Liver (tissue), 3 donors: ENCODE data around the gene AMZ1.

ENCODE experiments used
- EGR1 ChIP-seq, 2 donors: IDR thresholded peaks; 2 replicates each; pipeline ENCODE4 v1.6.1; 2016 to 2018; ENCODE audit warnings: antibody characterized with exemption in 2 of 2, low read depth in 2 of 2
- RAD21 ChIP-seq, 2 donors: IDR thresholded peaks; 2 replicates each; pipeline ENCODE4 v1.6.1; 2016; ENCODE audit warnings: antibody characterized with exemption in 2 of 2, mild to moderate bottlenecking in 2 of 2
- RXRA ChIP-seq, 2 donors: IDR thresholded peaks; 2 replicates each; pipeline ENCODE4 v1.6.1; 2017 to 2018; ENCODE audit warnings: antibody characterized with exemption in 2 of 2, mild to moderate bottlenecking in 1 of 2
- YY1 ChIP-seq: IDR thresholded peaks from 2 replicates; pipeline ENCODE4 v1.6.1; 2016; ENCODE audit warnings: antibody characterized with exemption, mild to moderate bottlenecking
- TF ChIP-seq, protein P1 (sequence below): IDR thresholded peaks from 2 replicates; pipeline ENCODE4 v1.6.1; 2016; ENCODE audit warnings: antibody characterized with exemption
- TF ChIP-seq, protein P2 (sequence below): fragments of 150-350 bp; IDR thresholded peaks from 2 replicates; pipeline ENCODE4 v1.5.1; 2017; ENCODE audit warnings: improper control_type of control experiment, low read depth, low read length; ENCODE audit not compliant: missing input control
- donor health status: healthy.
- donor health status: healthy.

DNA sequence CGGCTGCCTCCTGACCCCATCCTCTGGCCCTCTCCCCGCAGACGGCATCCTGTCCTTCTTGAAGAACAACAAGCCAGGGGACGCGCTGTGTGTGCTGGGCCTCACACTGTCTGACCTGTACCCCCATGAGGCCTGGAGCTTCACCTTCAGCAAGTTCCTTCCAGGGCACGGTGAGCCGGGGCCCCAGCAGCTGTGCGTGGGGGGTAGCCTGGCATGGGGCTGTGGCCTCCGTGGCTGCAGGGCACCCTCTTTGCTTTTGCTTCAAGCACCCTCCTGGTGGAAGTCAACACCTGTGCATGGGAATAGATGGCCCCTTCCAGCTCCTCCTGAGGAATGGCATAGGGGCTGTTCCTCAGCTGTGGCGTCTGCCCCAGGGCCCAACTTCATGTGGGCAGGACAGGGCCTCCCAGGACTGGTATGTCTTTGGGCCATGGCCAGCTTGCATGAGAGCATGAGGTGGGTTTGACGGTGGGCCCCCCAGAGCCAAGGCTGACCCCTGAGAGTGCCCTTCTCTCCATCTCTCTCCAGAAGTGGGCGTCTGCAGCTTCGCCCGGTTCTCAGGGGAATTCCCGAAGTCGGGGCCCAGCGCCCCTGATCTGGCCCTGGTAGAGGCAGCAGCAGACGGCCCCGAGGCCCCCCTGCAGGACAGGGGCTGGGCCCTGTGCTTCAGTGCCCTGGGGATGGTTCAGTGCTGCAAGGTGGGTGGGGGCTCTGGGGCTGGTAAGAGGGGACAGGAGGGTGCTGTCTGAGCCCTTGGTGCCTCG, 20.7 kb downstream of the AMZ1 start:
- TF ChIP-seq, protein P1, sequence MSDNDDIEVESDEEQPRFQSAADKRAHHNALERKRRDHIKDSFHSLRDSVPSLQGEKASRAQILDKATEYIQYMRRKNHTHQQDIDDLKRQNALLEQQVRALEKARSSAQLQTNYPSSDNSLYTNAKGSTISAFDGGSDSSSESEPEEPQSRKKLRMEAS, result no peak
- TF ChIP-seq RXRA (IDR thresholded peaks at IDR 0.05) (no peak), RAD21 (IDR thresholded peaks at IDR 0.05) (no peak), YY1 (no peak), EGR1 (IDR thresholded peaks at IDR 0.05; ENCODE audit: low read depth in 2 of 2) (no peak)
- TF ChIP-seq, protein P2, sequence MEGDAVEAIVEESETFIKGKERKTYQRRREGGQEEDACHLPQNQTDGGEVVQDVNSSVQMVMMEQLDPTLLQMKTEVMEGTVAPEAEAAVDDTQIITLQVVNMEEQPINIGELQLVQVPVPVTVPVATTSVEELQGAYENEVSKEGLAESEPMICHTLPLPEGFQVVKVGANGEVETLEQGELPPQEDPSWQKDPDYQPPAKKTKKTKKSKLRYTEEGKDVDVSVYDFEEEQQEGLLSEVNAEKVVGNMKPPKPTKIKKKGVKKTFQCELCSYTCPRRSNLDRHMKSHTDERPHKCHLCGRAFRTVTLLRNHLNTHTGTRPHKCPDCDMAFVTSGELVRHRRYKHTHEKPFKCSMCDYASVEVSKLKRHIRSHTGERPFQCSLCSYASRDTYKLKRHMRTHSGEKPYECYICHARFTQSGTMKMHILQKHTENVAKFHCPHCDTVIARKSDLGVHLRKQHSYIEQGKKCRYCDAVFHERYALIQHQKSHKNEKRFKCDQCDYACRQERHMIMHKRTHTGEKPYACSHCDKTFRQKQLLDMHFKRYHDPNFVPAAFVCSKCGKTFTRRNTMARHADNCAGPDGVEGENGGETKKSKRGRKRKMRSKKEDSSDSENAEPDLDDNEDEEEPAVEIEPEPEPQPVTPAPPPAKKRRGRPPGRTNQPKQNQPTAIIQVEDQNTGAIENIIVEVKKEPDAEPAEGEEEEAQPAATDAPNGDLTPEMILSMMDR, result no peak
